ENCODE results near the gene CD52. TPM values are rescaled to one million over a fixed set of nuclear protein-coding genes. Genes with fewer than 3 reads are reported as not detected.

Gene CD52
- total and polyA plus RNA-seq, 2 of the 13 experiments (the other 11 are each of a cell fraction or from before 2014, with no cell fraction given), result 0.32 TPM; not detected in 1

- POLR2A ChIA-PET, result no interaction called here
- intact Hi-C loops (cut with micrococcal nuclease; ENCODE audit: unreplicated experiment) (loop anchor here (1.0 to 2.0 kb wide), 2 partner anchors 45 to 115 kb away; no protein-coding TSS in a partner anchor), in situ Hi-C loops (cut with HindIII; ENCODE audit: extremely low pct_ligation_motif_present, low pct_unique_long_range_greater_than_20kb) (no loop called here)
- FAIRE-seq (peak; percentile 86), DNase-seq (ENCODE audit: low spot score) (peak; percentile 59), ATAC-seq (peak; percentile 29; the same call in 2 of the 3 replicates)
- Histone ChIP-seq H3K9me3 (ENCODE audit: low read length) (no peaks in the 10 kb centered on the region), H3K27me3 (ENCODE audit: control insufficient read depth in 1 of 2, insufficient read depth in 2 of 2, low read length in 2 of 2) (no peaks in the 10 kb centered on the region), H3K36me3 (replicated peaks in 1 of 2; ENCODE audit: control insufficient read depth in 1 of 2, insufficient read depth in 2 of 2, low read length in 2 of 2) (peaks cover 22 to 60% of the 10 kb centered on the region in 2 experiments), H3K27ac (ENCODE audit: extremely low read length, insufficient read depth, low read length) (peak overlapping the region; percentile 11), H3K4me3 (replicated peaks in 1 of 3; ENCODE audit: insufficient read depth in 1 of 3, low read depth in 2 of 3, low read length in 3 of 3) (no peak overlapping the region), H3K4me1 (ENCODE audit: insufficient read depth, low read length) (peaks cover 34% of the 10 kb centered on the region), H3K9ac (ENCODE audit: insufficient read depth, low read depth, low read length) (no peak overlapping the region), H2AFZ (ENCODE audit: low read length) (no peak overlapping the region), H4K20me1 (ENCODE audit: insufficient read depth, low read length) (no peaks in the 10 kb centered on the region), H3K4me2 (ENCODE audit: low read depth, low read length) (no peak overlapping the region), H3K79me2 (ENCODE audit: insufficient read depth, low read length) (no peaks in the 10 kb centered on the region)
- BruUV-seq (replicated peaks), result no TSS peak
- CTCF ChIA-PET (ENCODE audit: low intra/inter-chr PET ratio, low total read pairs), result interaction anchor here (1.3 to 2.4 kb wide), 5 partner anchors 46 to 141 kb away, joined by 3 to 18 read pairs (median 10); no protein-coding TSS in a partner anchor
- 95% methylated on average over 3 of the region's 3 CpGs for WGBS (ENCODE audit: low lambda C conversion rate)
- TF ChIP-seq STAG1 (CRISPR knock-in tag; IDR thresholded peaks at IDR 0.05), result peak; percentile 77
- TF ChIP-seq HNRNPL (IDR thresholded peaks at IDR 0.05; ENCODE audit: low read depth, low read length), result no peak
- TF ChIP-seq SMC3 (IDR thresholded peaks at IDR 0.05; ENCODE audit: low read length), result peak; percentile 76
- 0 out of 4 replicates have a peak, but pooled peaks of 1 of the 2 experiments have one; percentile 22 for TF ChIP-seq KLF16 (CRISPR knock-in tag; IDR thresholded peaks at IDR 0.05)
- 0 out of 2 replicates have a peak, but pooled peaks have one; percentile 17 for TF ChIP-seq SOX5 (CRISPR knock-in tag; IDR thresholded peaks at IDR 0.05; ENCODE audit: borderline replicate concordance)
- 0 out of 2 replicates have a peak, but pooled peaks have one; percentile 22 for TF ChIP-seq PATZ1 (CRISPR knock-in tag; IDR thresholded peaks at IDR 0.05)
- peak; percentile 40; the same call in 1 of the 2 replicates for TF ChIP-seq ZFX (CRISPR knock-in tag; IDR thresholded peaks at IDR 0.05; ENCODE audit: low read depth)
- TF ChIP-seq ZFAT (CRISPR knock-in tag; conservative IDR thresholded peaks at IDR 0.05), result no peak
- no peak for TF ChIP-seq NFYB (CRISPR knock-in tag; IDR thresholded peaks at IDR 0.05)
- TF ChIP-seq ZNF556 (CRISPR knock-in tag; IDR thresholded peaks at IDR 0.05; ENCODE audit: borderline replicate concordance), result no peak
- TF ChIP-seq MXD4 (CRISPR knock-in tag; IDR thresholded peaks at IDR 0.05), result 0 out of 2 replicates have a peak, but pooled peaks have one; percentile 15
- TF ChIP-seq ZNF772 (CRISPR knock-in tag; IDR thresholded peaks at IDR 0.05), result 0 out of 2 replicates have a peak, but pooled peaks have one; percentile 31
- TF ChIP-seq, protein P1, sequence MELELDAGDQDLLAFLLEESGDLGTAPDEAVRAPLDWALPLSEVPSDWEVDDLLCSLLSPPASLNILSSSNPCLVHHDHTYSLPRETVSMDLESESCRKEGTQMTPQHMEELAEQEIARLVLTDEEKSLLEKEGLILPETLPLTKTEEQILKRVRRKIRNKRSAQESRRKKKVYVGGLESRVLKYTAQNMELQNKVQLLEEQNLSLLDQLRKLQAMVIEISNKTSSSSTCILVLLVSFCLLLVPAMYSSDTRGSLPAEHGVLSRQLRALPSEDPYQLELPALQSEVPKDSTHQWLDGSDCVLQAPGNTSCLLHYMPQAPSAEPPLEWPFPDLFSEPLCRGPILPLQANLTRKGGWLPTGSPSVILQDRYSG (CRISPR knock-in tag; IDR thresholded peaks at IDR 0.05), result no peak
- TF ChIP-seq TEAD3 (CRISPR knock-in tag; optimal IDR thresholded peaks at IDR 0.05; ENCODE audit: borderline replicate concordance), result peak; percentile 26
- no peak for TF ChIP-seq PBX3 (CRISPR knock-in tag; IDR thresholded peaks at IDR 0.05; ENCODE audit: borderline replicate concordance)
- TF ChIP-seq RXRA (CRISPR knock-in tag; IDR thresholded peaks at IDR 0.05), result no peak
- TF ChIP-seq CREM (IDR thresholded peaks at IDR 0.05), result no peak
- TF ChIP-seq CREM (CRISPR knock-in tag; IDR thresholded peaks at IDR 0.05), result no peak
- no peak for TF ChIP-seq MED1 (CRISPR knock-in tag; IDR thresholded peaks at IDR 0.05)
- peak; percentile 52; the same call in 1 of the 2 replicates for TF ChIP-seq RAD21 (CRISPR knock-in tag; IDR thresholded peaks at IDR 0.05)
Observed at GRCh38 chr1:26275580-26276431, 42.0 kb upstream of the CD52 start.

Data from HepG2 (cell line).